Lung (tissue), 12 donors: ENCODE data around the gene MTARC1. TPM values are rescaled to one million over a fixed set of nuclear protein-coding genes. Genes with fewer than 3 reads are reported as not detected.
A peak's percentile ranks its signal among the peaks of the same experiment; 100 is the strongest.

Source experiments
- ATAC-seq: fragments of 200-7000 bp; cut with Tn5 transposase; one replicate; pipeline ENCODE4 v1.9.1; 2020; ENCODE audit warnings: moderate number of reproducible peaks; ENCODE audit not compliant: insufficient read depth, low FRiP score
- DNase-seq, 3 donors: peaks; one replicate each; pipeline ENCODE4 v3.0.0-alpha.2; 2013 to 2017
- H3K27ac ChIP-seq, 2 donors: one replicate each; pipeline ENCODE4 v1.5.1; 2013; ENCODE audit warnings: mild to moderate bottlenecking in 2 of 2, moderate library complexity in 2 of 2, control low read depth in 1 of 2, inconsistent platforms in 1 of 2, low read depth in 1 of 2, low read length in 1 of 2
- H3K27me3 ChIP-seq, 3 donors: one replicate each; pipeline ENCODE4 v1.5.1; 2013; ENCODE audit warnings: low read length in 2 of 3; ENCODE audit not compliant: control insufficient read depth in 3 of 3, insufficient read depth in 3 of 3
- H3K36me3 ChIP-seq, 4 donors: one replicate each; pipeline ENCODE4 v1.5.1; 2013; ENCODE audit warnings: low read length in 4 of 4, mild to moderate bottlenecking in 1 of 4, moderate library complexity in 1 of 4; ENCODE audit not compliant: control insufficient read depth in 4 of 4, insufficient read depth in 4 of 4
- H3K4me1 ChIP-seq, 5 donors: one replicate each; pipeline ENCODE4 v1.5.1; 2013; ENCODE audit warnings: low read length in 5 of 5, mild to moderate bottlenecking in 2 of 5, moderate library complexity in 1 of 5; ENCODE audit not compliant: control insufficient read depth in 5 of 5, insufficient read depth in 5 of 5
- H3K4me3 ChIP-seq: one replicate; pipeline ENCODE4 v1.5.1; 2013; ENCODE audit warnings: mild to moderate bottlenecking, control low read depth, moderate library complexity
- H3K9ac ChIP-seq, 2 donors: one replicate each; pipeline ENCODE4 v1.5.1; 2013; ENCODE audit warnings: low read length in 2 of 2, control low read depth in 1 of 2; ENCODE audit not compliant: insufficient read depth in 1 of 2
- H3K9me3 ChIP-seq, 4 donors: one replicate each; pipeline ENCODE4 v1.5.1; 2013; ENCODE audit warnings: low read length in 3 of 4, mild to moderate bottlenecking in 1 of 4, moderate library complexity in 1 of 4; ENCODE audit not compliant: control insufficient read depth in 4 of 4, insufficient read depth in 3 of 4
- CTCF ChIP-seq: IDR thresholded peaks from 2 replicates; pipeline ENCODE4 v1.5.1; 2012; ENCODE audit warnings: mild to moderate bottlenecking; ENCODE audit errors: control extremely low read depth, extremely low read depth
- WGBS, 2 donors: extraction: QIAGEN DNeasy Blood & Tissue Kit; methylation state at CpG; one replicate each; pipeline ENCODE4 v1.1.7; 2013; 5-methylcytosine and 5-hydroxymethylcytosine counted together
- polyA plus RNA-seq, 2 donors: library from polyadenylated mRNA; stranded (reverse); fragments of 200-250 nt; gene quantifications; one replicate each; pipeline ENCODE4 v1.2.1, GENCODE V29; 2013
- total RNA-seq, 2 donors: library from RNA; depleted of rRNA in 1 of 2; stranded (reverse); fragments of >200 nt in 1 of 2; gene quantifications; one replicate each; pipeline ENCODE4 v1.2.1, GENCODE V29; 2014 to 2021
- donor health status: control.
- donor health status: control.
- donor health status: Bipolar disorder and iron deficiency.
- donor health status: healthy.
- donor health status: DM: yes; HTN: yes; CAD: no.

MTARC1 gene
- total and polyA plus RNA-seq, 4 donors: 10.1 to 22.3 (median 15.7) TPM

DNA sequence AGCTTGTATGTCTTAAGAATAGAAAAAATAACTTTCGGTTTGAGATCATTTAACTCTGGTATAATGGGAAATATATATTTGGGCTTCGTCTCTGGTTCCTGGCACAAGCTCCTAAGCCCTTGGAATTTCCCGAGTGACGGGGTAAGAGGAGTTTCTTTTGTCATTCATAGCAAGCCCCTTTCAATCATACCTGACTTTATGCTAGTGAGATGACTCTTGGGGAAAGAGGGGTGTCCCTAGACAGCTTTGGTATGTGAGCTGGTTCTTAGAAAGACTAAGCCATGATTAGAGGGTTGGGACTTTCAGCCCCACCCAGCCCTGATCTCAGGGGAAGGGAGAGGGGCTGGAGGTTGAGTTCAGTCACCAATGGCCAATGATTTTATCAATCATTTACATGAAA is 13.9 kb upstream of the MTARC1 start:
- TF ChIP-seq CTCF: no peak
- Histone ChIP-seq H3K4me1 (peaks cover 0 to 17% (median 0%) of the 10 kb centered on the region in 5 donors), H3K9ac (no peak overlapping the region), H3K27ac (no peak overlapping the region), H3K36me3 (peaks cover 2 to 27% (median 15%) of the 10 kb centered on the region in 4 donors), H3K4me3 (no peak overlapping the region), H3K27me3 (no peaks in the 10 kb centered on the region), H3K9me3 (no peaks in the 10 kb centered on the region)
- 86 to 96% methylated on average over 4 of the region's 4 CpGs for WGBS, 2 donors
- ATAC-seq: no peak
- no peak for DNase-seq

- Histone ChIP-seq H3K27ac (no peak overlapping the region), H3K4me3 (no peak overlapping the region), H3K4me1 (no peaks in the 10 kb centered on the region), H3K36me3 (peaks cover 5 to 27% (median 13%) of the 10 kb centered on the region in 4 donors), H3K9me3 (no peaks in the 10 kb centered on the region), H3K27me3 (no peaks in the 10 kb centered on the region), H3K9ac (no peak overlapping the region)
- 29 to 31% methylated on average over 8 of the region's 8 CpGs for WGBS, 2 donors
- DNase-seq: peak in 1 of 3 donors; percentile 34
- no peak for ATAC-seq
- TF ChIP-seq CTCF: peak; percentile 38
These were observed 11.4 kb upstream of the MTARC1 start for GRCh38 chr1:220775240-220775853.

DNA sequence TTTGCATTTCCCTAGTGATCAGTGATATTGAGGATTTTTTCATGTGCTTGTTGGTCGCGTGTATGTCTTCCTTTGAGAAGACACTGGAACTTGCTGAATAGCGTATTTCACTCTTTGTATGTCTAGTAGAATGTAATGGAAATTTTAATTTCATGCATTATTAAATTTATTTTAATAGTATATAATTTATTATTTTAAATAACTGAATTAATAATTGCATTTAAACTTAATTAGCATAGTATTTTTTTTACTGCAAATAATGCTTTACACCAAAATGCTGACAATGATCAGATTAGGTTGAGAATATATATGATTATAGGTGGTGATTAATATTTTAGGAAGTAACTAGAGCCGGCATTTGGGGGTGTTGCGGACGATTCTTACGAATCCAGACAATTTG is 10.5 kb upstream of the MTARC1 start:
- WGBS, 2 donors: 93% methylated on average over 7 of the region's 7 CpGs
- Histone ChIP-seq H3K27me3 (no peaks in the 10 kb centered on the region), H3K4me1 (no peaks in the 10 kb centered on the region), H3K27ac (no peak overlapping the region), H3K9ac (no peak overlapping the region), H3K9me3 (no peaks in the 10 kb centered on the region), H3K4me3 (no peak overlapping the region), H3K36me3 (peaks cover 2 to 21% (median 7%) of the 10 kb centered on the region in 4 donors)
- DNase-seq: no peak
- TF ChIP-seq CTCF: no peak
- no peak for ATAC-seq
